HL-60 (cell line): ENCODE measurements around the gene DPP6.
"Not testable (repeated sequence)": the region's sequence is repeated elsewhere in the genome, so short reads cannot be mapped to it uniquely, and the experiment has no call there.

Experiments used
- DNase-seq, 2 experiments: peaks; one replicate each; pipeline ENCODE4 v3.0.0-alpha.2; 2010 to 2020; ENCODE audit warnings: low read depth in 1 of 2, low spot score in 1 of 2
- H3K27ac ChIP-seq: fragments of 250-450 bp; sonication (Bioruptor Pico); replicated peaks from 2 replicates; pipeline ENCODE4 v1.5.1; 2020; ENCODE audit warnings: mild to moderate bottlenecking, moderate library complexity
- H3K27me3 ChIP-seq: fragments of 250-450 bp; sonication (Bioruptor Pico); 2 replicates; pipeline ENCODE4 v1.5.1; 2021; ENCODE audit warnings: mild to moderate bottlenecking, moderate library complexity; ENCODE audit not compliant: insufficient read depth, poor library complexity, severe bottlenecking
- H3K4me3 ChIP-seq: replicated peaks from 2 replicates; pipeline ENCODE4 v1.5.1; 2011; ENCODE audit warnings: mild to moderate bottlenecking, control low read depth, low read length; ENCODE audit not compliant: insufficient read depth
- GABPA ChIP-seq: IDR thresholded peaks from 2 replicates; pipeline ENCODE4 v1.6.1; 2012; ENCODE audit warnings: low read depth
- POLR2AphosphoS5 ChIP-seq: IDR thresholded peaks from 2 replicates; pipeline ENCODE4 v1.6.1; 2012; ENCODE audit warnings: low read depth
- SPI1 ChIP-seq: IDR thresholded peaks from 2 replicates; pipeline ENCODE4 v1.6.1; 2012; ENCODE audit warnings: low read depth, mild to moderate bottlenecking, borderline replicate concordance
- TF ChIP-seq, protein P1 (sequence below): IDR thresholded peaks from 2 replicates; pipeline ENCODE4 v1.6.1; 2012; ENCODE audit warnings: low read depth; ENCODE audit not compliant: insufficient replicate concordance
- TF ChIP-seq, protein P2 (sequence below): IDR thresholded peaks from one replicate; pipeline ENCODE4 v1.5.1; 2011; ENCODE audit warnings: low read length, control low read depth, inconsistent platforms; ENCODE audit not compliant: insufficient read depth

DPP6 gene

DNA sequence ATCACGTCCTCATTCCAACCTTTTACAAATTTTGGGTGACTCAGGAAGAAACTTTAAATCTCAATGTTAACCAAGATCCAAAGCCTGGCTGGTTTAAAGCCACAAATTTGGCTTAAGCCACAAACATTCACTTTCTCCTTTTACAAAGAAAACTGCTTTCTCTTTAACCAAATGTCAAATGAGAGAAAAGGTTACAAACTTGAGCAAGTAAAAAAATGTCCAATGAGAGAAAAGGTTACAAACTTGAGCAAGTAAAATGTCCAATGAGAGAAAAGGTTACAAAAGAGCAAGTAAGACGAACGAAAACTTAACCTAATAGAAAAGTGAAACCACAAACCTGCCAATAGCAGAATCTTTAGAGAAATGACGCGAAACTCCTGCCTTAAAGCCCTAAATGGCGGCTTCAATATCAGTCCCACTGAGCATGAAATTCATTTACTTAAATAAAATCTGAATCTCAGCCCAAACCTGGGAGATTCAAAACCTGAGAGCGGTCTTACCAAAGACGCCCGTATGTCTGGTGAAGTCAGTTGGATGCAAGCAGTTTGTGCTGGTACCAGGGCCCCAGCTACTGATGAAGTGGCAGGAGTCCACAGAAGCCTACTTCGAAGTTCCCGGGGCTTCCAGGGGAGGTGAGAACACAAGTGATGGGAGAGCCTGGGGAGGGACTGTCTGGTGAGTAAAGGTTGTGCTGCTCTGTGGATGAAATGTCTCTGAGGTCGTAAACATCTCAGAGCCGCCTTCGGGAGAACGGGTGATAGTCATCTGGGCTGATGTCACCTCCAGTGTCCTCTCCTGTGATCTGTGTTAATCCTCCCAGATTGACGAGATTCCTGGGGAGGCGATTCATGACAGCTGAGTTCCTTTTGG lies 876.2 kb downstream of the DPP6 start:
- Histone ChIP-seq H3K4me3 (peak overlapping the region; percentile 79), H3K27me3 (peaks cover 3% of the 10 kb centered on the region), H3K27ac (peak overlapping the region; percentile 38)
- TF ChIP-seq GABPA (no peak), SPI1 (no peak), POLR2AphosphoS5 (no peak)
- TF ChIP-seq, protein P1, sequence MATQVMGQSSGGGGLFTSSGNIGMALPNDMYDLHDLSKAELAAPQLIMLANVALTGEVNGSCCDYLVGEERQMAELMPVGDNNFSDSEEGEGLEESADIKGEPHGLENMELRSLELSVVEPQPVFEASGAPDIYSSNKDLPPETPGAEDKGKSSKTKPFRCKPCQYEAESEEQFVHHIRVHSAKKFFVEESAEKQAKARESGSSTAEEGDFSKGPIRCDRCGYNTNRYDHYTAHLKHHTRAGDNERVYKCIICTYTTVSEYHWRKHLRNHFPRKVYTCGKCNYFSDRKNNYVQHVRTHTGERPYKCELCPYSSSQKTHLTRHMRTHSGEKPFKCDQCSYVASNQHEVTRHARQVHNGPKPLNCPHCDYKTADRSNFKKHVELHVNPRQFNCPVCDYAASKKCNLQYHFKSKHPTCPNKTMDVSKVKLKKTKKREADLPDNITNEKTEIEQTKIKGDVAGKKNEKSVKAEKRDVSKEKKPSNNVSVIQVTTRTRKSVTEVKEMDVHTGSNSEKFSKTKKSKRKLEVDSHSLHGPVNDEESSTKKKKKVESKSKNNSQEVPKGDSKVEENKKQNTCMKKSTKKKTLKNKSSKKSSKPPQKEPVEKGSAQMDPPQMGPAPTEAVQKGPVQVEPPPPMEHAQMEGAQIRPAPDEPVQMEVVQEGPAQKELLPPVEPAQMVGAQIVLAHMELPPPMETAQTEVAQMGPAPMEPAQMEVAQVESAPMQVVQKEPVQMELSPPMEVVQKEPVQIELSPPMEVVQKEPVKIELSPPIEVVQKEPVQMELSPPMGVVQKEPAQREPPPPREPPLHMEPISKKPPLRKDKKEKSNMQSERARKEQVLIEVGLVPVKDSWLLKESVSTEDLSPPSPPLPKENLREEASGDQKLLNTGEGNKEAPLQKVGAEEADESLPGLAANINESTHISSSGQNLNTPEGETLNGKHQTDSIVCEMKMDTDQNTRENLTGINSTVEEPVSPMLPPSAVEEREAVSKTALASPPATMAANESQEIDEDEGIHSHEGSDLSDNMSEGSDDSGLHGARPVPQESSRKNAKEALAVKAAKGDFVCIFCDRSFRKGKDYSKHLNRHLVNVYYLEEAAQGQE = no peak
- TF ChIP-seq, protein P2, sequence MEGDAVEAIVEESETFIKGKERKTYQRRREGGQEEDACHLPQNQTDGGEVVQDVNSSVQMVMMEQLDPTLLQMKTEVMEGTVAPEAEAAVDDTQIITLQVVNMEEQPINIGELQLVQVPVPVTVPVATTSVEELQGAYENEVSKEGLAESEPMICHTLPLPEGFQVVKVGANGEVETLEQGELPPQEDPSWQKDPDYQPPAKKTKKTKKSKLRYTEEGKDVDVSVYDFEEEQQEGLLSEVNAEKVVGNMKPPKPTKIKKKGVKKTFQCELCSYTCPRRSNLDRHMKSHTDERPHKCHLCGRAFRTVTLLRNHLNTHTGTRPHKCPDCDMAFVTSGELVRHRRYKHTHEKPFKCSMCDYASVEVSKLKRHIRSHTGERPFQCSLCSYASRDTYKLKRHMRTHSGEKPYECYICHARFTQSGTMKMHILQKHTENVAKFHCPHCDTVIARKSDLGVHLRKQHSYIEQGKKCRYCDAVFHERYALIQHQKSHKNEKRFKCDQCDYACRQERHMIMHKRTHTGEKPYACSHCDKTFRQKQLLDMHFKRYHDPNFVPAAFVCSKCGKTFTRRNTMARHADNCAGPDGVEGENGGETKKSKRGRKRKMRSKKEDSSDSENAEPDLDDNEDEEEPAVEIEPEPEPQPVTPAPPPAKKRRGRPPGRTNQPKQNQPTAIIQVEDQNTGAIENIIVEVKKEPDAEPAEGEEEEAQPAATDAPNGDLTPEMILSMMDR = no peak
- DNase-seq = peak; percentile 58 to 70

DNA sequence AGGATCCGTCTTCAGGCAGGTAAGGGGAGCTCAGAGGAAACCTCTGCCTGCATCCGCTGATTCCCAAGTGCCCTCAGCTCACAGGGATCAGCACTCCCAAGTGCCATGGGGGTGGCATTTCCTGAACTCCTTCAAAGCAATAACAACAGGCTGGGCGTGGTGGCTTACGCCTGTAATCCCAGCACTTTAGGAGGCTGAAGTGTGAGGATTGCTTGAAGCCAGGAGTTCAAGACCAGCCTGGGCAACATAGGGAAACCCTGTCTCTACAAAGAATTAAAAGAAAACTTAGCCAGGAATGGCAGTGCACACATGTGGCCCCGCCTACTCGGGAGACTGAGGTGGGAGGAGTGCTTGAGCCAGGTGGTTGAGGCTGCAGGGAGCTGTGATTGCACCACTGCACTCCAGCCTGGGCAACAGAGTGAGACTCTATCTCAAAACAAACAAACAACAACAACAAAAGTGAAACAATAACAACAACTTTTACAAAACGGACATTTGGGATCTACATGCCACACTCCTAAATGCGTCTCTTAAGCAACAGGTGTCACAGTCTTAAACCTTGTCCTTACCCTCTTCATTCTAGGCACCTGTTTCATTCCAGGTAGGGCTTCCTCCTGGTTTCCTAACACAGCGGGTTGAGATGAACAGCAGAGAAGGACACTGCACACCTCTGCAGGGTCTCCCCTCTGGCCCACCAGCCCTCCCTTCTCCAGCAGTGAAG lies 877.0 kb downstream of the DPP6 start:
- DNase-seq = no peak
- H3K27ac ChIP-seq = no peak overlapping the region; the same call in 1 of the 2 replicates
- peaks cover 3% of the 10 kb centered on the region for H3K27me3 ChIP-seq
- H3K4me3 ChIP-seq = peak overlapping the region; percentile 79
- no peak for TF ChIP-seq POLR2AphosphoS5
- no peak for TF ChIP-seq SPI1
- TF ChIP-seq, protein P2 = no peak
- TF ChIP-seq, protein P1 = no peak
- TF ChIP-seq GABPA = no peak

DNA sequence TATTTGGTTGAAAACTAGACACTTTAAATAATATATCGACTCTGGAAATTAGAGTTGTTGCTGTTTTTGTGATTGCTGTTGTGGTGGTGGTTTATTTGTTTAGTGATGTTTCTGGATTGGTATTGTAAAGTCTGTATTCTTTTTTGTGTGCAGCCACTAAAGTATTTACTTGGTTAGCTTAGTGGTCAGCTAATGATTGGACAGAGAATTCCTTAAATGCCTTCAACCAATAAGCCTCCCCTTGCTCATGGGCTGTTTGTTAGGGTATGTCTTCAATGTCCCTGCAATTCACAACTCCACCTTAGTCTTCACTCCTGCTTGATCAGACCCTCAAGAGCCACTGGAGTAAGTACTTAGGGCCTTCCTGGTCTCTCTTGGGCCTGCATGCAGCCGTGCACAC lies 879.7 kb downstream of the DPP6 start:
- DNase-seq = no peak
- Histone ChIP-seq H3K27ac (no peak overlapping the region), H3K4me3 (no peak overlapping the region), H3K27me3 (no peaks in the 10 kb centered on the region)
- TF ChIP-seq POLR2AphosphoS5 (no peak), GABPA (no peak), SPI1 (no peak)
- TF ChIP-seq, protein P2 = no peak
- TF ChIP-seq, protein P1 = no peak

DNA sequence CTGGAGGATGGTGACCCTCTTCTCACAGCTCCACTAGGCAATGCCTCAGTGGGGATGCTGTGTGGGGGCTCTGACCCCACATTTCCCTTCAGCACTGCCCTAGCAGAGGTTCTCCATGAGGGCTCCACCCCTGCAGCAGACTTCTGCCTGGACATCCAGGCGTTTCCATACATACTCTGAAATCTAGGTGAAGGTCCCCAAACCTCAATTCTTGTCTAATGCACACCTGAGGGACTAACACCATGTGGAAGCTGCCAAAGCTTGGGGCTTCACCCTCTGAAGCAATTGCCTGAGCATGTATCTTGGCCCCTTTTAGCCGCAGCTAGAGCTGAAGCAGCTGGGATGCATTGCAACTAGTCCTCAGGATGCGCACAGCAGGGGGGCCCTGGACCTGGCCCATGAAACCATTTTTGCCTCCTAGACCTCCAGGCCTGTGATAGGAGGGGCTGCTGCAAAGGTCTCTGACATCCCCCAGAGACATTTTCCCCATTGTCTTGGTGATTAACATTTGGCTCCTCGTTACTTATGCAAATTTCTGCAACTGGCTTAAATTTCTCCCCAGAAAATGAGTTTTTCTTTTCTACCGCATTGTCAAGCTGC lies 882.3 kb downstream of the DPP6 start:
- H3K27me3 ChIP-seq, H3K27ac ChIP-seq, H3K4me3 ChIP-seq, DNase-seq: not testable (repeated sequence)
